ENCODE data around the gene HSFX4. TPM values are rescaled to one million over a fixed set of nuclear protein-coding genes. Genes with fewer than 3 reads are reported as not detected.

HSFX4 gene
- total RNA-seq, 3 donors from 2014 or later: not detected

DNA sequence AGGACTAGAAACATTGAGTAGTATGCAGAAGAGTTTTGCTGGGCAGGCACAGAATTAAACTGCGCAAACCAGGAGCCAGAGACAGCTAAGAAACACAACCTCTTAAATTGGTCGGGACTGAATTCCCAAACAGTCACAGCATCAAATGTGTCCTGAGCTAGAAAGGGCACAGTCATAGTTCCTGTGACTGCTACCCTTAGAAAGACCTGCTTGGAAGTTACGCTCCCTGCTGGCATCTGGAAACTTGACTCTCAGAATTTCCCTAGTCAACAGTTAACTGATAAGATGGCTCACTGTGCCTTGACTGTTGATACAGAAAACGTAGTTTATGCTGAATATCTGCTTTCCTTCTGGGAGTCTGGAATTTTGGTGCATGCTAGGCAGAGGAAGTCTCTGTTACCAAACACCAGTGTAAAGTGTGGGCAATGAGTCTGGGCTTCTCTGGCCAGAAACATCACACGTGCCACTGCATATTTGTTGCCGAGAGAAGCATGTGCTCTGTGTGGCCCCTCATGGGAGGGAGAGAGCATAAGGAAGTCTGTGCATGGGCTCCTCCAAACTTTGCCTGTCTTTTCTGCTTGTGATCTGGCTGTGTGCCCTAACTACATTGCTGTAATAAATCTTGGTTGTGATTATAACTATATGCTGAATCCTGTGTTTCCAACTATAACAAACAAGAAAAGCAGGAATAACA, 20.5 kb downstream of the HSFX4 start:
- ATAC-seq (peak; percentile 74), DNase-seq (peak in 1 of 3 donors; percentile 33)
- no peak for TF ChIP-seq CTCF (IDR thresholded peaks at IDR 0.05)
- no peaks in the 10 kb centered on the region for H3K36me3 ChIP-seq (ENCODE audit: low read depth)
- no peak overlapping the region for H3K4me3 ChIP-seq
- no peaks in the 10 kb centered on the region for H3K9me3 ChIP-seq
- no peaks in the 10 kb centered on the region for H3K4me1 ChIP-seq (ENCODE audit: low read depth)
- intact Hi-C loops (cut with DNase I, micrococcal nuclease): no loop called here

DNA sequence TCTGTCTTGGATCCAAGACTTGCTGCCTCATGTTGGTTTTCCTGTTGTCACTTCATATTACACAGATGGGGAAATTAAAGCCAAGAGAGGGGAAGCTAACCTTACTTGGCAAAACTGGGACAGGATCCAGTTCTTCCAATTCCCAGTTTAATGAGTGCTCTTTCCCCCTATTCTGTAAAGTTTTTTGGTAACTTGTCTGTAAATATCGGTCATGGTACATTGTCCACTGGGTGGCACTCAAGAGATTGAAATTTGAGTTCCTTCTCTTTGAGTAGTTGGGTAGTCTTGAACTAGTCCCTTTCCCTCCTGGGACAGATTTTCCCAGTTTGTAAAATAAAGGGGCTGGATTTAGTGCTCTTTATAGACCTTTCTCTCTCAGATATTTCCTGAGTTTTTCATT, 21.3 kb downstream of the HSFX4 start:
- no peaks in the 10 kb centered on the region for H3K4me1 ChIP-seq (ENCODE audit: low read depth)
- H3K4me3 ChIP-seq: no peak overlapping the region
- TF ChIP-seq CTCF (IDR thresholded peaks at IDR 0.05): no peak
- H3K9me3 ChIP-seq: no peaks in the 10 kb centered on the region
- intact Hi-C loops (cut with DNase I, micrococcal nuclease): no loop called here
- no peaks in the 10 kb centered on the region for H3K36me3 ChIP-seq (ENCODE audit: low read depth)
- peak in 1 of 3 donors; percentile 61 for DNase-seq
- peak; percentile 58 for ATAC-seq

GRCh38 chrX:149961572-149961971, 32.2 kb downstream of the HSFX4 start:
- DNase-seq (no peak), ATAC-seq (no peak)
- Histone ChIP-seq H3K36me3 (ENCODE audit: low read depth) (no peaks in the 10 kb centered on the region), H3K4me3 (no peak overlapping the region), H3K9me3 (no peaks in the 10 kb centered on the region), H3K4me1 (ENCODE audit: low read depth) (no peaks in the 10 kb centered on the region)
- TF ChIP-seq CTCF (IDR thresholded peaks at IDR 0.05): no peak
- intact Hi-C loops (cut with DNase I, micrococcal nuclease): no loop called here

- ATAC-seq: no peak
- TF ChIP-seq CTCF (IDR thresholded peaks at IDR 0.05): no peak
- H3K4me1 ChIP-seq (ENCODE audit: low read depth): no peaks in the 10 kb centered on the region
- intact Hi-C loops (cut with DNase I, micrococcal nuclease): no loop called here
- no peaks in the 10 kb centered on the region for H3K36me3 ChIP-seq (ENCODE audit: low read depth)
- DNase-seq: no peak
- H3K4me3 ChIP-seq: no peak overlapping the region
- H3K9me3 ChIP-seq: no peaks in the 10 kb centered on the region
These were observed 32.6 kb downstream of the HSFX4 start for GRCh38 chrX:149962010-149962409.

DNA sequence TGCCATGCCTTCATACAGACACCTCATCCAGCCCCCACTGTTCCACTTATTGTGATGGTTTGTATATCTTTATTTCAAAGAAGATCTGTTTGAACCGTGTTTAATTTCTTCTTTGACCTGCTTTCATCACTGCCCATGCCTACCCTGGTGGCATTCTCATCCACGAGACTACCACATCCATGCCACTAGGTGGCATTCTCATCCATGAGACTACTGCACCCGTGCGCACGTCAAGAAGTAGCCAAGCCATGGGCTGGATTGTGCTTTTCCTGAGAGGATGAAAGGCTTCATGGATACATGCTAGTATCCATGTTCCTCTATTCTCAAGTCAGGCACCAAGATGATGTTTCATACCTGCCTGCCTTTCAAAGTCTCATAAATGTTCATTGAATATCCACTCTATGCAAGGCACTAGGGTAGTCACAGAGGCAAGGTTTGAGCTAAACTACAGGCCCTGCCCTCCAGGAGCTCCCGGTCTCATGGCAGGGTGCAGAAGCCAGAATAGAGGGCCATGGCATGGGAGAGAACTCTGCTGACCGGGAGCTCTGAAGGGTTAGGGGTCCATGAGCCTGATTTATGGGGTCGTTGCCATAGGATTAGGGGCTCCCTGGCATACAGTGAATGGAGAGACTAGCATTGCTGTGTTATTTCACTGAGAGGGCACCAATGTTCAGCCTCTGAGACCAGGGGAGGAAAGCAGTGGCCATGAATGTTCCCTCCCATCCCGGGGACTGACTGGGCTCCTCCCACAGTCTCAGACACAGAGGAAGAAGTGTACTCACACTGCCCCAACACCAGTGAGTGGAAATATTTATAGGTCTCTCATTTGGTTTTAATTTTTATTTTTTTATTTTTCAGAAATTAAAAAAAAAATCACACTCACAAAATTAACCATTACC, 33.7 kb downstream of the HSFX4 start:
- no peaks in the 10 kb centered on the region for H3K36me3 ChIP-seq (ENCODE audit: low read depth)
- no peaks in the 10 kb centered on the region for H3K9me3 ChIP-seq
- no peak overlapping the region for H3K4me3 ChIP-seq
- TF ChIP-seq CTCF (IDR thresholded peaks at IDR 0.05): no peak
- ATAC-seq: peak; percentile 90
- peak in 1 of 3 donors; percentile 49 for DNase-seq
- intact Hi-C loops (cut with DNase I, micrococcal nuclease): no loop called here
- H3K4me1 ChIP-seq (ENCODE audit: low read depth): no peaks in the 10 kb centered on the region

Measured in mucosa of descending colon (tissue), 3 donors.